ENCODE results near the gene SERPINA5. TPM values are rescaled to one million over a fixed set of nuclear protein-coding genes. Genes with fewer than 3 reads are reported as not detected.

The SERPINA5 gene
- total and polyA plus RNA-seq, 2 of the 13 experiments (the other 11 are each of a cell fraction or from before 2014, with no cell fraction given): 449 to 498 TPM

DNA sequence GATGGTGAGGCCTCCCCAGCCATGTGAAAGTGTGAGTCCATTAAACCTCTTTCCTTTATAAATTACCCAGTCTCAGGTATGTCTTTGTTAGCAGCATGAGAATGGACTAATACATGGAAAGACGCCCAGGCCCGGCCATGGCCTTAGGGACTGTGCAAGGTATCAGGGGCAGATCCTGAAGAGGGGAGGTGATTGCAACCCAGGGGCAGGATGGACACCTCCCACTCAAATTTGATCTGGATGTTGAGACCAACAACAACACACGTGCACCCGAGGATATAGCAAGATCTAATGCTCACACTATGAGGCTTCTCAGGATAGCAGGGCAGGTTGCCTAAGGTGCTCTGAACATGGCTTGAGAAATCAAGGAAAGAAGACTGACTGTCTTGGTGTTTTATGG lies 33.5 kb upstream of the SERPINA5 start:
- no TSS peak for BruUV-seq (replicated peaks)
- 68% methylated on average over 4 of the region's 4 CpGs for WGBS (ENCODE audit: low lambda C conversion rate)
- ATAC-seq (no peak), FAIRE-seq (no peak), DNase-seq (ENCODE audit: low spot score) (no peak)
- peaks cover 88% of the 10 kb centered on the region for H3K4me1 ChIP-seq (ENCODE audit: insufficient read depth, low read length)
- H3K4me3 ChIP-seq (replicated peaks in 1 of 3; ENCODE audit: insufficient read depth in 1 of 3, low read depth in 2 of 3, low read length in 3 of 3): no peak overlapping the region
- in situ Hi-C loops (cut with HindIII; ENCODE audit: extremely low pct_ligation_motif_present, low pct_unique_long_range_greater_than_20kb): loop anchor here (5.0 to 10.0 kb wide), 2 partner anchors 120 to 137 kb away; no protein-coding TSS in a partner anchor
- peaks cover 8% of the 10 kb centered on the region for H3K9me3 ChIP-seq (ENCODE audit: low read length)
- no peaks in the 10 kb centered on the region for H4K20me1 ChIP-seq (ENCODE audit: insufficient read depth, low read length)
- no peaks in the 10 kb centered on the region for H3K36me3 ChIP-seq (replicated peaks in 1 of 2; ENCODE audit: control insufficient read depth in 1 of 2, insufficient read depth in 2 of 2, low read length in 2 of 2)
- ChIA-PET POLR2A (interaction anchor here (0.8 to 3.0 kb wide), 14 partner anchors 7 to 70 kb away, joined by 3 to 23 read pairs (median 5); partner anchors contain the start of genes SERPINA3, SERPINA4 and SERPINA5), CTCF (ENCODE audit: low intra/inter-chr PET ratio, low total read pairs) (interaction anchor here (1.3 to 3.1 kb wide), 2 partner anchors 114 to 133 kb away, joined by 3 to 14 read pairs; no protein-coding TSS in a partner anchor)
- H3K27me3 ChIP-seq (ENCODE audit: control insufficient read depth in 1 of 2, insufficient read depth in 2 of 2, low read length in 2 of 2): no peaks in the 10 kb centered on the region
- no peaks in the 10 kb centered on the region for H3K79me2 ChIP-seq (ENCODE audit: insufficient read depth, low read length)
- peak overlapping the region; percentile 76 for H3K4me2 ChIP-seq (ENCODE audit: low read depth, low read length)
- intact Hi-C loops (cut with micrococcal nuclease; ENCODE audit: unreplicated experiment): loop anchor here (1.0 to 2.0 kb wide), 2 partner anchors 51 to 113 kb away; no protein-coding TSS in a partner anchor
- H2AFZ ChIP-seq (ENCODE audit: low read length): no peak overlapping the region
- TF ChIP-seq, protein P1, sequence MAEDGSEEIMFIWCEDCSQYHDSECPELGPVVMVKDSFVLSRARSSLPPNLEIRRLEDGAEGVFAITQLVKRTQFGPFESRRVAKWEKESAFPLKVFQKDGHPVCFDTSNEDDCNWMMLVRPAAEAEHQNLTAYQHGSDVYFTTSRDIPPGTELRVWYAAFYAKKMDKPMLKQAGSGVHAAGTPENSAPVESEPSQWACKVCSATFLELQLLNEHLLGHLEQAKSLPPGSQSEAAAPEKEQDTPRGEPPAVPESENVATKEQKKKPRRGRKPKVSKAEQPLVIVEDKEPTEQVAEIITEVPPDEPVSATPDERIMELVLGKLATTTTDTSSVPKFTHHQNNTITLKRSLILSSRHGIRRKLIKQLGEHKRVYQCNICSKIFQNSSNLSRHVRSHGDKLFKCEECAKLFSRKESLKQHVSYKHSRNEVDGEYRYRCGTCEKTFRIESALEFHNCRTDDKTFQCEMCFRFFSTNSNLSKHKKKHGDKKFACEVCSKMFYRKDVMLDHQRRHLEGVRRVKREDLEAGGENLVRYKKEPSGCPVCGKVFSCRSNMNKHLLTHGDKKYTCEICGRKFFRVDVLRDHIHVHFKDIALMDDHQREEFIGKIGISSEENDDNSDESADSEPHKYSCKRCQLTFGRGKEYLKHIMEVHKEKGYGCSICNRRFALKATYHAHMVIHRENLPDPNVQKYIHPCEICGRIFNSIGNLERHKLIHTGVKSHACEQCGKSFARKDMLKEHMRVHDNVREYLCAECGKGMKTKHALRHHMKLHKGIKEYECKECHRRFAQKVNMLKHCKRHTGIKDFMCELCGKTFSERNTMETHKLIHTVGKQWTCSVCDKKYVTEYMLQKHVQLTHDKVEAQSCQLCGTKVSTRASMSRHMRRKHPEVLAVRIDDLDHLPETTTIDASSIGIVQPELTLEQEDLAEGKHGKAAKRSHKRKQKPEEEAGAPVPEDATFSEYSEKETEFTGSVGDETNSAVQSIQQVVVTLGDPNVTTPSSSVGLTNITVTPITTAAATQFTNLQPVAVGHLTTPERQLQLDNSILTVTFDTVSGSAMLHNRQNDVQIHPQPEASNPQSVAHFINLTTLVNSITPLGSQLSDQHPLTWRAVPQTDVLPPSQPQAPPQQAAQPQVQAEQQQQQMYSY (CRISPR knock-in tag; IDR thresholded peaks at IDR 0.05): no peak
- TF ChIP-seq ZFP1 (CRISPR knock-in tag; IDR thresholded peaks at IDR 0.05) (no peak), ZNF317 (CRISPR knock-in tag; IDR thresholded peaks at IDR 0.05) (no peak), ZMYM4 (CRISPR knock-in tag; IDR thresholded peaks at IDR 0.05) (no peak), ATF7-NPFF (CRISPR knock-in tag; IDR thresholded peaks at IDR 0.05; ENCODE audit: low read depth) (0 out of 2 replicates have a peak, but pooled peaks have one; percentile 8), ZNF44 (CRISPR knock-in tag; IDR thresholded peaks at IDR 0.05) (peak; percentile 36)
- H3K27ac ChIP-seq (ENCODE audit: extremely low read length, insufficient read depth, low read length): peak overlapping the region; percentile 31
- H3K9ac ChIP-seq (ENCODE audit: insufficient read depth, low read depth, low read length): no peak overlapping the region
